K562 (cell line): Measurements from ENCODE around the gene RTL1. TPM values are rescaled to one million over a fixed set of nuclear protein-coding genes. Genes with fewer than 3 reads are reported as not detected.

ENCODE experiments used
- ATAC-seq: fragments of 200-7000 bp; cut with Tn5 transposase; 3 replicates; pipeline ENCODE4 v1.9.1; 2020; ENCODE audit warnings: moderate library complexity
- BruUV-seq: library from RNA; stranded (reverse); fragments of 400-500 nt; replicated peaks from 2 replicates; lab custom pipeline; 2021; lab: Mats Ljungman, UMichigan
- CTCF ChIA-PET: fragments of 300-600 bp; formaldehyde crosslinking; extraction: SDS; loops from one replicate; lab custom pipeline; 2021; ENCODE audit warnings: low intra/inter-chr PET ratio; lab: Yijun Ruan, JAX
- POLR2A ChIA-PET: fragments of 300-600, 350-650 bp; sonication (Branson Sonifier 250); formaldehyde crosslinking; extraction: SDS; loops from one replicate; lab custom pipeline; 2021; ENCODE audit warnings: antibody characterized with exemption, inconsistent platforms; lab: Yijun Ruan, JAX
- DNase-seq, 4 experiments: peaks; one replicate each; pipeline versions ENCODE4 v3.0.0 to v3.0.0-alpha.2; 2011 to 2018; ENCODE audit warnings: low spot score in 3 of 4, mixed read lengths in 3 of 4; ENCODE audit errors: extremely low read depth in 1 of 4
- FAIRE-seq: peaks from 2 replicates; lab custom pipeline; 2011; peaks lifted over from hg19 to GRCh38; lab: Jason Lieb, UNC
- H2AFZ ChIP-seq: 2 replicates; pipeline ENCODE4 v1.6.0; 2011; ENCODE audit warnings: low read depth, low read length, control low read depth, inconsistent platforms
- H3K27ac ChIP-seq: fragments of 200-600 bp; 3 replicates; pipeline ENCODE4 v1.8.0; 2011; ENCODE audit warnings: low read depth, mild to moderate bottlenecking, control low read depth, inconsistent platforms, low read length, moderate library complexity, mixed read lengths; ENCODE audit errors: extremely low read depth
- H3K27me3 ChIP-seq, 2 experiments: fragments of 300-600 bp in 1 of 2; 2 replicates in 1 of 2; 3 replicates in 1 of 2; pipeline versions ENCODE4 v1.6.0 to v1.8.0; 2011; ENCODE audit warnings: inconsistent platforms in 2 of 2, low read length in 2 of 2, mild to moderate bottlenecking in 1 of 2, mixed read lengths in 1 of 2, moderate library complexity in 1 of 2; ENCODE audit not compliant: control insufficient read depth in 2 of 2, insufficient read depth in 2 of 2
- H3K36me3 ChIP-seq: fragments of 300-600 bp; 3 replicates; pipeline ENCODE4 v1.8.0; 2011; ENCODE audit warnings: mild to moderate bottlenecking, low read length, inconsistent platforms; ENCODE audit not compliant: control insufficient read depth, insufficient read depth
- H3K4me1 ChIP-seq, 2 experiments: fragments of 200-600 bp in 1 of 2; replicated peaks in 1 of 2; 2 replicates in 1 of 2; 3 replicates in 1 of 2; pipeline versions ENCODE4 v1.5.1 to v1.8.0; 2011; ENCODE audit warnings: inconsistent platforms in 2 of 2, low read length in 2 of 2, mild to moderate bottlenecking in 1 of 2, mixed read lengths in 1 of 2, moderate library complexity in 1 of 2; ENCODE audit not compliant: control insufficient read depth in 2 of 2, insufficient read depth in 2 of 2
- H3K4me2 ChIP-seq: 2 replicates; pipeline ENCODE4 v1.6.1; 2011; ENCODE audit warnings: low read length, control low read depth, inconsistent platforms, mixed read lengths; ENCODE audit not compliant: insufficient read depth
- H3K4me3 ChIP-seq: fragments of 200-600 bp; sonication (generic), shearing (Covaris generic); 2 replicates; pipeline ENCODE4 v1.5.1; 2016; ENCODE audit warnings: control low read depth, inconsistent platforms
- H3K79me2 ChIP-seq: fragments of 200-600 bp; 3 replicates; pipeline ENCODE4 v1.8.0; 2011; ENCODE audit warnings: low read length, inconsistent platforms; ENCODE audit not compliant: control insufficient read depth, insufficient read depth
- H3K9ac ChIP-seq, 2 experiments: 2 replicates each; pipeline versions ENCODE4 v1.6.0 to v1.6.1; 2011; ENCODE audit warnings: low read depth in 2 of 2, low read length in 2 of 2, control low read depth in 1 of 2, inconsistent platforms in 1 of 2, mild to moderate bottlenecking in 1 of 2, mixed read lengths in 1 of 2; ENCODE audit not compliant: insufficient read depth in 1 of 2
- H3K9me1 ChIP-seq: one replicate; pipeline ENCODE4 v1.6.0; 2011; ENCODE audit warnings: inconsistent platforms, mild to moderate bottlenecking, low read length, moderate library complexity; ENCODE audit not compliant: control insufficient read depth, insufficient read depth
- H3K9me3 ChIP-seq: replicated peaks from 2 replicates; pipeline ENCODE4 v1.5.1; 2011; ENCODE audit warnings: low read depth, low read length, inconsistent platforms; ENCODE audit not compliant: control insufficient read depth, insufficient read depth
- H4K20me1 ChIP-seq: replicated peaks from 2 replicates; pipeline ENCODE4 v1.6.1; 2011; ENCODE audit warnings: low read length, inconsistent platforms, mixed read lengths; ENCODE audit not compliant: control insufficient read depth, insufficient read depth
- KLF6 ChIP-seq: fragments of 250-450 bp; sonication (Bioruptor Pico); IDR thresholded peaks from 2 replicates; pipeline ENCODE4 v1.4.0; 2020; ENCODE audit warnings: mild to moderate bottlenecking, moderate library complexity, borderline replicate concordance
- WGBS: fragments of 100-300 bp; shearing (Covaris generic); methylation state at CpG from one replicate; pipeline ENCODE4 v1.1.6; 2016; ENCODE audit warnings: low coverage, mixed read lengths; ENCODE audit not compliant: insufficient coverage; ENCODE audit errors: missing lambda C conversion rate; 5-methylcytosine and 5-hydroxymethylcytosine counted together
- in situ Hi-C: fragments of 300-500 bp; cut with MboI; formaldehyde crosslinking; loops from 4 replicates; pipeline ENCODE4 v1.15.0; 2018; ENCODE audit warnings: inconsistent platforms, mixed read lengths
- intact Hi-C: fragments of 100-400 bp; cut with micrococcal nuclease; formaldehyde crosslinking; loops from 2 replicates; pipeline ENCODE4 v1.14.2; 2022
- polyA plus RNA-seq, 8 experiments: library from polyadenylated mRNA; depleted of rRNA in 4 of 8; stranded (reverse) in 5 of 8; unstranded in 3 of 8; fragments of >200 nt; fragmentation: Nextera tagmentation in 2 of 8; fragmentation: Illumina TruSeq in 1 of 8; extraction: Ambion mirVana in 2 of 8; extraction: Trizol in 1 of 8; gene quantifications; 2 replicates each; pipeline versions ENCODE4 v1.2.1 to v1.2.3, GENCODE V29; 2011 to 2014; ENCODE audit warnings: inconsistent platforms in 1 of 8, missing spikeins in 1 of 8
- total RNA-seq, 7 experiments: library from RNA; depleted of rRNA in 6 of 7; stranded (reverse); fragments of >200 nt in 6 of 7; fragmentation: Illumina TruSeq in 2 of 7; extraction: Trizol in 2 of 7; gene quantifications; 2 replicates each; pipeline versions ENCODE4 v1.2.1 to v1.2.3, GENCODE V29; 2011 to 2021; ENCODE audit warnings: low replicate concordance in 1 of 7
- TF ChIP-seq, protein P1 (sequence below), 3 experiments: IDR thresholded peaks in 2 of 3; conservative IDR thresholded peaks in 1 of 3; 2 replicates each; pipeline ENCODE4 v1.5.1; 2011 to 2012; ENCODE audit warnings: low read length in 3 of 3, mild to moderate bottlenecking in 3 of 3, control low read depth in 2 of 3, improper control_type of control experiment in 1 of 3, inconsistent platforms in 1 of 3, low read depth in 1 of 3, mixed read lengths in 1 of 3, moderate library complexity in 1 of 3; ENCODE audit not compliant: insufficient read depth in 2 of 3

The RTL1 gene
- total and polyA plus RNA-seq, 9 of the 15 experiments (the other 6 are each of a cell fraction or from before 2014, with no cell fraction given): not detected

DNA sequence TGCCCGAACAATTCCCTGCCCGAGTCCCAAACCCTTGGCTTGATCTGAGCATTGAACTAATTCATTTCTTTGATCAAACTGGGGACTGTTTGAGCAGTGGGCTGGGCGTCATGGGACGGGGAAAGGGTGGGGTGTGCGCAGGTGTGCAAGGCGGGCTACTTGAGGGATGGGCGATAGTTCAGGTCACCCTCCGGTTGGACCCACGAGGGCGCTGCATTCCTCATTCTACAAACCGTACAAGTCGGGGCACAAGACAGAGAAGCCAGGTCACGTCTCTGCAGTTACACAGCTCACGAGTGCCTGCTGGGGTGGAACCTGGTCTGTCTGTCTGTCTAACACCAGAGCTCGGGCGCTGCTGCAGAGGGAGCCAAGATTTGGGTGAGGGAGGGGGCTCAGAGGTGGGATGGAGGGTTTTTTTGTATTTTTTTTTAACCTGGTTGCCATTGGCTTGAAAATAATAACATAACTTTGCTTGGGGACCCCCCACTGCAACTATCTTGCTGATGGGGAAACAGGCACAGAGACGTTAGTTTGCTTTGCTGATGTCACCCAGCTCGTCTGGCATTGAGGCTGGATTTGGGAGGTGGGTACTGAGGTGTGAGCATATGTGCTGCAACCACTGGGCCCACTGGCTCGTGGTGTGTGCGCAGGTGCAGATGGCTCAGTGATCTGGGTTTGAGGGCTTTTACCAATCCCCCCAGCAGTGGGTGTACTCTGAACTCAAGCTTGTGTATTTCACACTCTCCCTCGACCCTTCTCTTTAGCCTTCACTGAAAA lies 7.6 kb upstream of the RTL1 start:
- Histone ChIP-seq H3K27ac (no peak overlapping the region), H4K20me1 (no peaks in the 10 kb centered on the region), H3K4me2 (no peak overlapping the region), H3K9me1 (no peaks in the 10 kb centered on the region), H3K27me3 (peaks cover 0 to 24% of the 10 kb centered on the region in 2 experiments; a peak in 3 of 5 replicates), H3K79me2 (no peaks in the 10 kb centered on the region), H3K4me3 (no peak overlapping the region), H2AFZ (no peak overlapping the region), H3K4me1 (no peaks in the 10 kb centered on the region), H3K9ac (no peak overlapping the region), H3K36me3 (no peaks in the 10 kb centered on the region), H3K9me3 (no peaks in the 10 kb centered on the region)
- 15% methylated on average over 18 of the region's 21 CpGs for WGBS
- ATAC-seq (no peak), FAIRE-seq (no peak), DNase-seq (no peak)
- ChIA-PET CTCF (no interaction called here), POLR2A (interaction anchor here (0.7 kb wide), 1 partner anchor 78 kb away, joined by 3 read pairs; no protein-coding TSS in a partner anchor)
- TF ChIP-seq, protein P1, sequence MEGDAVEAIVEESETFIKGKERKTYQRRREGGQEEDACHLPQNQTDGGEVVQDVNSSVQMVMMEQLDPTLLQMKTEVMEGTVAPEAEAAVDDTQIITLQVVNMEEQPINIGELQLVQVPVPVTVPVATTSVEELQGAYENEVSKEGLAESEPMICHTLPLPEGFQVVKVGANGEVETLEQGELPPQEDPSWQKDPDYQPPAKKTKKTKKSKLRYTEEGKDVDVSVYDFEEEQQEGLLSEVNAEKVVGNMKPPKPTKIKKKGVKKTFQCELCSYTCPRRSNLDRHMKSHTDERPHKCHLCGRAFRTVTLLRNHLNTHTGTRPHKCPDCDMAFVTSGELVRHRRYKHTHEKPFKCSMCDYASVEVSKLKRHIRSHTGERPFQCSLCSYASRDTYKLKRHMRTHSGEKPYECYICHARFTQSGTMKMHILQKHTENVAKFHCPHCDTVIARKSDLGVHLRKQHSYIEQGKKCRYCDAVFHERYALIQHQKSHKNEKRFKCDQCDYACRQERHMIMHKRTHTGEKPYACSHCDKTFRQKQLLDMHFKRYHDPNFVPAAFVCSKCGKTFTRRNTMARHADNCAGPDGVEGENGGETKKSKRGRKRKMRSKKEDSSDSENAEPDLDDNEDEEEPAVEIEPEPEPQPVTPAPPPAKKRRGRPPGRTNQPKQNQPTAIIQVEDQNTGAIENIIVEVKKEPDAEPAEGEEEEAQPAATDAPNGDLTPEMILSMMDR (IDR thresholded peaks at IDR 0.05 in 2 of 3, conservative IDR thresholded peaks at IDR 0.05 in 1 of 3; ENCODE audit: insufficient read depth in 2 of 3, low read depth in 1 of 3, low read length in 3 of 3): 0 out of 6 replicates have a peak, but pooled peaks of 2 of the 3 experiments have one; percentile 7 to 16
- no peak for TF ChIP-seq KLF6
- no TSS peak for BruUV-seq
- in situ Hi-C loops: loop anchor here (10.0 to 25.0 kb wide), 2 partner anchors 174 to 726 kb away; no protein-coding TSS in a partner anchor
- intact Hi-C loops: no loop called here
